ENCODE measurements around the gene SLC2A5.

SLC2A5 gene

GRCh38 chr1:9039761-9040658, 29.4 kb downstream of the SLC2A5 start:
- in situ Hi-C loops (cut with HindIII; ENCODE audit: low pct_ligation_motif_present, low sequenced_read_pairs), result no loop called here
- TF ChIP-seq CTCF (IDR thresholded peaks at IDR 0.05; ENCODE audit: low read depth, low read length, missing control alignments), result no peak
- Histone ChIP-seq H3K4me3 (ENCODE audit: low read depth, low read length) (no peak overlapping the region), H3K27me3 (replicated peaks) (peaks cover 20% of the 10 kb centered on the region), H3K36me3 (replicated peaks) (no peaks in the 10 kb centered on the region), H3K27ac (no peak overlapping the region)
- no peak for DNase-seq

- no peak overlapping the region for H3K4me3 ChIP-seq (ENCODE audit: low read depth, low read length)
- DNase-seq, result no peak
- peaks cover 20% of the 10 kb centered on the region for H3K27me3 ChIP-seq (replicated peaks)
- in situ Hi-C loops (cut with HindIII; ENCODE audit: low pct_ligation_motif_present, low sequenced_read_pairs), result no loop called here
- TF ChIP-seq CTCF (IDR thresholded peaks at IDR 0.05; ENCODE audit: low read depth, low read length, missing control alignments), result no peak
- no peaks in the 10 kb centered on the region for H3K36me3 ChIP-seq (replicated peaks)
- no peak overlapping the region for H3K27ac ChIP-seq
These were observed 30.3 kb downstream of the SLC2A5 start for GRCh38 chr1:9038881-9039760.

- no peak overlapping the region for H3K27ac ChIP-seq
- DNase-seq, result no peak
- no peak for TF ChIP-seq CTCF (IDR thresholded peaks at IDR 0.05; ENCODE audit: low read depth, low read length, missing control alignments)
- no peak overlapping the region for H3K4me3 ChIP-seq (ENCODE audit: low read depth, low read length)
- H3K27me3 ChIP-seq (replicated peaks), result peaks cover 20% of the 10 kb centered on the region
- in situ Hi-C loops (cut with HindIII; ENCODE audit: low pct_ligation_motif_present, low sequenced_read_pairs), result no loop called here
- no peaks in the 10 kb centered on the region for H3K36me3 ChIP-seq (replicated peaks)
These were observed 31.1 kb downstream of the SLC2A5 start for GRCh38 chr1:9038338-9038650.

- no peak for TF ChIP-seq CTCF (IDR thresholded peaks at IDR 0.05; ENCODE audit: low read depth, low read length, missing control alignments)
- Histone ChIP-seq H3K27me3 (replicated peaks) (peaks cover 20% of the 10 kb centered on the region), H3K36me3 (replicated peaks) (no peaks in the 10 kb centered on the region), H3K4me3 (ENCODE audit: low read depth, low read length) (no peak overlapping the region), H3K27ac (no peak overlapping the region)
- DNase-seq, result no peak
- in situ Hi-C loops (cut with HindIII; ENCODE audit: low pct_ligation_motif_present, low sequenced_read_pairs), result no loop called here
These were observed 31.7 kb downstream of the SLC2A5 start for GRCh38 chr1:9037476-9038337.

GRCh38 chr1:9035226-9035625, 34.2 kb downstream of the SLC2A5 start:
- Histone ChIP-seq H3K27me3 (replicated peaks) (peaks cover 18% of the 10 kb centered on the region), H3K4me3 (ENCODE audit: low read depth, low read length) (no peak overlapping the region), H3K27ac (no peak overlapping the region), H3K36me3 (replicated peaks) (no peaks in the 10 kb centered on the region)
- no peak for TF ChIP-seq CTCF (IDR thresholded peaks at IDR 0.05; ENCODE audit: low read depth, low read length, missing control alignments)
- in situ Hi-C loops (cut with HindIII; ENCODE audit: low pct_ligation_motif_present, low sequenced_read_pairs), result no loop called here
- no peak for DNase-seq

Measured in brain microvascular endothelial cell (primary cell).